Measurements from ENCODE around the gene CAPZB.

Gene CAPZB

GRCh38 chr1:19429611-19430010 is 55.7 kb downstream of the CAPZB start:
- no peak for DNase-seq (ENCODE audit: low spot score)

DNA sequence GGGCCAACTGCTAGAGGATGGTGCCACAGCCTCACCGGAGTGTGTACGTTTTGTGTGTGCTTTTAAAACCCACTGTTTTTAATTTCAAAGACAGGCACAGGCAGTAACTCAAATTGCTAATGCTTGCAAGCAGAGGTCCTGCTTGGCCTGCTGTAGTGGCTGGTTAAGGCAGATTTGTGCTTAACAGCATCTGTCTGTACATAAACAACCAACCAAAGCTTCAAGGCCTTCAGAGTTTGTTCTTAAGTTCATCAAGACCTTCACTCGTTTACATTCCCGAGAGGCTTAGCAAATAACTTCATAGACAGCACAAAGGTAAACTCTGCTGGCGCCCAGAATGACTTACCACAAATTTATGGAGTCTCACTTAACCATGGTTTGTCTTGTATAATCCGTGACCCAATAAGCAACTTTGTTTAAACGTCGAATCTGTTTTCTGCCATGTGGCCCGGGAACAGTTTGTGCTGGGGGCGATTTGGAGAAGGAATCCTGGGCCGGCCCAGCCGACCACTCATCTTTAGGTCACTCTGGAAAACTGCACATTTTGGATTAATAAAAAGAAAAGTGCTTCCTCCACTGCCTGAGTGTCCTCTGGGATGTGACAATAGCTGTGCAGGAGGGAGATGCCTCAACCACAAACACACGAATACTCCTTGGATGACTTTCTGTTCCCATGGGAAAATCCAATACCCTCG is 58.1 kb downstream of the CAPZB start:
- no peak for DNase-seq (ENCODE audit: low spot score)

GRCh38 chr1:19426294-19427086 is 58.8 kb downstream of the CAPZB start:
- DNase-seq (ENCODE audit: low spot score), result no peak

- no peak for DNase-seq (ENCODE audit: low spot score)
These were observed 59.6 kb downstream of the CAPZB start for GRCh38 chr1:19425646-19426239.

GRCh38 chr1:19424651-19425570 is 60.4 kb downstream of the CAPZB start:
- no peak for DNase-seq (ENCODE audit: low spot score)

DNA sequence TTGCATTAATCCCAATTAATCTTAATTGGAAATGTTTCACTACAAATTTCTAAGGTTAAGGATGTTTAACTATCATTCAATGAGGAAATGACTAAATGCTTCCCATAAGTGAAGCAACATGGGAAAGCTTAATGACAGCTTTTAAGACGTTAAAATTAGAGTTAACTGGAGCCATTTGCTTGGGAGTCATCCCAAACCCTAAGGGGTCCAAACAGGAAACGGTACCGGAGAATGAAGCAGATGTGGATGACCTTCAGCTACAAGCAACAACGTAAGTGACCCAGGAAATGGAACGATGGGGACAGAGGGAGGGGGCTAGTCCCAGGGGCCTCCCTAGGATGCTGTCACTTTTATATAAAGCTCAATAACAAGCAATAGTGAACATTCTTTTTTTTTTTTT is 62.2 kb downstream of the CAPZB start:
- no peak for DNase-seq (ENCODE audit: low spot score)

DNA sequence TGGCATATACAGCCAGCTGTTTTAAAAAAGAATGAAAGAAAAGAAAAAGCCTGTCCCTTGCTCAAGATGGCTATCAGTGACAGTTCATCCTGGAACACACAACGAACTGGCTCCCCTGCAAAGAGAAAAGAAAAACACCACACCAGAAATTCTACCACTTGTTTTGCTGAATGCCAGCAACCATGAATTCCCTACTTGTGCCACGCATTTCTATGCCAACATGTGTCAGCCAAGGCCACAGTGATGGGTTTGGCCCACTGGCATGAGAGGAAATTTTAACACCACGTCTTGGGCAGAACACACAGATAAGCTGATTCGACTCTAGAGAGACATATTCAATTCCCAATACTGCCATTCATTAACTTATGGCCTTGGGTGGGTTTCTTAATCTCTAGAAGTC is 64.0 kb downstream of the CAPZB start:
- no peak for DNase-seq (ENCODE audit: low spot score)

DNA sequence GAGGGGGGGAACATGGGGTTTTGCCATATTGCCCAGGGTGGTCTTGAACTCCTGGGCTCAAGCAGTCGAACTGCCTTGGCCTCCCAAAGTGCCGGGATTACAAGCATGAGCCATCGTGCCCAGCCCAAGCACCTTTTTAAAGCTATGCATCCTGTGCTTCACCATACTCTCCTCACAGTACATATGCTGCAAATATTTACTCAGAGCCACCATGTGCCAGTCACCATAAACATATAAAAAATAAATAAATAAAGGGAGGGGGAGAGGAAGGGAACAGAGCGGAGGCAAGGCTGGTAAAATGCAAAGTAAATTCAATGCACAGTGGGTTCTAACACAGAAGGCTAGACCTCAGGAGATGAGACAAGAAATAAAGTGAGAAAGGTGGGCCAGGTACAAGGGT is 64.7 kb downstream of the CAPZB start:
- DNase-seq (ENCODE audit: low spot score), result no peak

- DNase-seq (ENCODE audit: low spot score), result no peak
These were observed 65.6 kb downstream of the CAPZB start for GRCh38 chr1:19419691-19420090.

GRCh38 chr1:19418503-19418971 is 66.8 kb downstream of the CAPZB start:
- no peak for DNase-seq (ENCODE audit: low spot score)

DNA sequence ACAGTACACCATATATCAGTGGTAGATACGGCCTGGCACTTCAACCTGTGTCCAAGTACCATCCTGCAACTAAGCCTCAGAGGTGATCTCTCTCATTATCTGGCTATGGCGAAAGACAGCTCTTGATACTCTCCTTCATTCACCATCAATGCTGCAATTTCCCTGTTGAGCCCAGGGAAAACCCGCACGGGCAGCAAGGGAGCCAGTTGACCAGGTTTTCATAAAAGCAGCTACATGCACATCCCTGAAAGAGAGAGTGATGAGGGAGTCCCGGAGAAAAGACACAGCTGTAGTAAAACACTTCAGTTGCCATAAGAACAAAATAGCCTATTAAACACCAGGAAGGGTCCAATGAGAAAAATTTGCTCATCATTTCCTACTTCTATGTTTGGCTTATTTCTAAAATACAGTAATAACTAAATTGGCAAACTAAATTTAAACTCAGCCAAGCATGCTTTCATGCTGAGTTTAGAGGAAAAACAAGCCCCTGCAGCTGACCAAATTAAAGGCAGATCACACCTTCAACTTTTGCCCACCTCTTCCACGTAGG is 68.3 kb downstream of the CAPZB start:
- DNase-seq (ENCODE audit: low spot score), result no peak

GRCh38 chr1:19416145-19416544 is 69.2 kb downstream of the CAPZB start:
- DNase-seq (ENCODE audit: low spot score), result no peak

GRCh38 chr1:19414515-19415121 is 70.7 kb downstream of the CAPZB start:
- no peak for DNase-seq (ENCODE audit: low spot score)

- DNase-seq (ENCODE audit: low spot score), result no peak
These were observed 71.3 kb downstream of the CAPZB start for GRCh38 chr1:19413999-19414398.

DNA sequence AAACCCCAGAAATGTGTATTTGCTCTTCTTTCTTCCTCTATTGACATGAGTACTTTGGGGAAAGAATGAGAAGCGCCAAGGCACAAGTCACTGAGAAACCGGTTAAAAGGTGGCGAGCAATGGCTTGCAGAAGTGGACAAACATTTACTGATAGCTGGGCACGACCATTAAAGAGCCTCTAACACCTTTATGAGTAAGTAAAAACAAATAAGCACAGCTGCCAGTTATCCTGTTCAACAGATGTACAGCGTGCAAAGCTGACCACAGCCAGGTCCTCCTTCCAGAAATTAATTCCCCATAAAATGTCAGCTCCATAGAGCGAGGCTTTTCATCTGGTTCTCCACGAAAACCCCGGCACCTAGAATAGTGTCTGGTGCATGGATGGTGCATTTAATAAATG is 72.7 kb downstream of the CAPZB start:
- DNase-seq (ENCODE audit: low spot score), result no peak

DNA sequence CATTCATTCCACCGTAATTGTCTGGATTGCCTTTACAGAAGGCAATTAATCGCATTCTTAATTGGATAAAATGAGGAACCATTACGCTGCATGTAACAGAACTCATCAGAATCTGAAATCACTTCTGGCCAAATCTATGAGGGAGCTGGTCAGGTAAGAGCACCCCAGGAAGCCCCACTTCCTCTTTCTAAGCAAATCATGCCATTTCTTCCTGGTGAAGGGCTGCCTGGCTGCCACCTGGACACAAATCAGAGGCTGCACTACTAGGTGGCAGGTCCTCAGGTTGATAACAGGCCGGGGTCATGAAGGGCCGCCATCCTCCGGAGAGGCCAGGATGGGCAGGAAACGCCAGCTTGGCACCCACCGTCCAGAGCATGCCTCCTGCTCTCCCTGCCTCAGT is 73.7 kb downstream of the CAPZB start:
- no peak for DNase-seq (ENCODE audit: low spot score)

DNA sequence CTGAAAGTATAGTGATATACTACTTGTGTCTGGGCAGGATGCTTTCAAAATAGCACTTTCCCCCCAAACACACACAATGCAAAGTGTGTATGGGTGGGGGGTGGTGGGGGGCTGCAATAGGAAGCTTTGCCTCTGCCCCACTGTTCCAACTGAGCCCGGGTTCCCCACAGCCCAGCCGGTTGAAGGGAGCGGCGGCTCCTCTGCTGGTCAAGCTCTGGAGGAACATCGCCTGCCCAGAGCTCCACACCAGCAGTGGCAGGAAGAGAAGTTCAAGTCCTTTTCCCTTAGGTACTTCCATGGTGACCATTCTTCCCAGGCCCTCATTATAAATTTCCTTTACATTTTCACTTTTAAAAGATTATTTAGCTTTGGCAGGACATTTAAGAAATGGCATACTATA is 74.9 kb downstream of the CAPZB start:
- DNase-seq (ENCODE audit: low spot score), result no peak

GRCh38 chr1:19409477-19410341 is 75.6 kb downstream of the CAPZB start:
- DNase-seq (ENCODE audit: low spot score), result no peak

DNA sequence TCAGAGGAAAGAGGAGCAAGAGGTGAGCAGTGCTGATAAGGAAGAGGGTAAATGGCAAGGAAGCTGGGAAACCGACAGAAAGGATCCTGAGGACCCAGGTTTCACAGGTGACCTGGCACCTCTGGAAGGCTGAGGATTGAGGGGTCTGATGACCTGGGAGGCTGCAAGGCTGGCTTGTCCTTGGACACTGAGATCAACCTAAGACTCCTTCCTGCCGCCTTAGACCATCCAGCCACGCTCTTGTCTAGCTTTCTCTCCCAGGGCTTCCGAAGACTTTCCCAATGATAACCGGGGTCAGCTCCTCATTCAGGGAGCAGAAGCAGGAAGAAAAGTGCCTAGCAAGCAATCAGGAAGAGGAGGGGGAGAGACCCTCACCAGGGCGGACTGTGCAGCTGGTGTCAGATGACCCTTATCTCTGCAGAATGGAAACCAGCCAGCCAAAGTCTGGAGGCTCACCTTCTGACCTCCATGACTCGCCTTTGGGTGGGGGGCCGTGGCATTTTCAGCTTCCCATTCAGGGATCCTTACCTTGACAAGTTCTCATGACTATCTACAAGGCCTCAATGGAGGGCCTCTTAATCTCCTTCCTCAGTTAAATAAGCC is 77.7 kb downstream of the CAPZB start:
- no peak for DNase-seq (ENCODE audit: low spot score)

DNA sequence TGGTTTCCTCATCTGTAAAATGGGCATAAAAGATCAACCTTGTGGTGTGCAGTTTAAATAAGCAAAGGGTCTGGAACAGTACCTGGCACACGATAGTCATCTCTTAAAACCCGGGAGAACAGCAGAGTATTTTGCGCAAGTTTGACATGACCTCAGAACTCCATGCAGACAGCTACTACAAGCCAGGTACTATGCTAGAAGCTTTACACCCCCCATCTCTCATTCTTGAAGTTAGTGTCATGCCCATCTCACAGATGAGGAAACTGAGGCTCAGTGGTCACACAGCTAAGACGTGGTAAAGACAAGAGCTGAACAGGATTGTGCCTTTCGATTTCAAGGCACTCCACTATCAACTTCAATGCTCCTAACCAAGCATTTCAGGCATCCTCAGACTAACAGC is 78.7 kb downstream of the CAPZB start:
- no peak for DNase-seq (ENCODE audit: low spot score)

All from D341Med (cell line).